Fibroblast of skin of right biceps (primary cell): ENCODE measurements around the gene BRIP1.
"Not testable (repeated sequence)": the region's sequence is repeated elsewhere in the genome, so short reads cannot be mapped to it uniquely, and the experiment has no call there.

Experiments used
- DNase-seq: peaks from one replicate; pipeline ENCODE4 v3.0.0-alpha.2; 2013

The BRIP1 gene

GRCh38 chr17:61686113-61686512 is 177.2 kb downstream of the BRIP1 start:
- no peak for DNase-seq

- DNase-seq = no peak
Measured at GRCh38 chr17:61684818-61685217, 178.5 kb downstream of the BRIP1 start.

GRCh38 chr17:61684172-61684571 is 179.2 kb downstream of the BRIP1 start:
- DNase-seq = no peak

GRCh38 chr17:61683466-61683865 is 179.9 kb downstream of the BRIP1 start:
- DNase-seq = no peak

DNA sequence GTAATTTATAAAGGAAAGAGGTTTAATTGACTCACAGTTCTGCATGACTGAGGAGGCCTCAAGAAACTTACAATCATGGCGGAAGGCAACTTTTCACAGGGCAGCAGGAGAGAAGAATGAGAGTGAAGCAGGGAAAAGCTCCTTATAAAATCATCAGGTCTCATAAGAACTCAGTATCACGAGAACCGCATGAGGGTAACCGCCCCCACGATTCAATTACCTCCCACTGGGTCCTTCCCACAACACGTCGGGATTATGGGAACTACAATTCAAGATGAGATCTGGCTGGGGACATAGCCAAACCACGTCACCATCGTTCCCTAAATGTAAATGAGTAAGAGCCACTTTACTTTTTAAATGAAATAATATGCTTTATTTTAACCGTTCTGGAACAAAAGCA is 182.4 kb downstream of the BRIP1 start:
- DNase-seq = no peak

GRCh38 chr17:61678339-61678738 is 185.0 kb downstream of the BRIP1 start:
- no peak for DNase-seq

DNA sequence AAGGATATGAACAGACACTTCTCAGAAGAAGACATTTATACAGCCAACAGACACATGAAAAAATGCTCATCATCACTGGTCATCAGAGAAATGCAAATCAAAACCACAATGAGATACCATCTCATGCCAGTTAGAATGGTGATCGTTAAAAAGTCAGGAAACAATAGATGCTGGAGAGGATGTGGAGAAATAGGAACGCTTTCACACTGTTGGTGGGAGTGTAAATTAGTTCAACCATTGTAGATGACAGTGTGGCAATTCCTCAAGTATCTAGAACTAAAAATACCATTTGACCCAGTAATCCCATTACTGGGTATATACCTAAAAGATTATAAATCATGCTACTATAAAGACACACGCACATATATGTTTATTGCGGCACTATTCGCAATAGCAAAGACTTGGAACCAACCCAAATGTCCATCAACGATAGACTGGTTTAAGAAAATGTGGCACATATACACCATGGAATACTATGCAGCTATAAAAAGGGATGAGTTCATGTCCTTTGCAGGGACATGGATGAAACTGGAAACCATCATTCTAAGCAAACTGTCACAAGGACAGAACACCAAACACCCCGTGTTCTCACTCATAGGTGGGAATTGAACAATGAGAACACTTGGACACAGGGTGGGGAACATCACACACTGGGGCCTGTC is 186.0 kb downstream of the BRIP1 start:
- DNase-seq = not testable (repeated sequence)

DNA sequence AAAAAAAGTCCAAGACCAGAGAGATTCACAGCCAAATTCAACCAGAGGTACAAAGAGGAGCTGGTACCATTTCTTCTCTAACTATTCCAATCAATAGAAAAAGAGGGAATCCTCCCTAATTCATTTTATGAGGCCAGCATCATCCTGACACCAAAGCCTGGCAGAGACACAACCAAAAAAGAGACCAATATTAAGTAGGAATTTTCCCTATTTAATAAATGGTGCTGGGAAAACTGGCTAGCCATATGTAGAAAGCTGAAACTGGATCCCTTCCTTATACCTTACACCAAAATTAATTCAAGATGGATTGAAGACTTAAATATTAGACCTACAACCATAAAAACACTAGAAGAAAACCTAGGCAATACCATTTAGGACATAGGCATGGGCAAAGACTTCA is 186.8 kb downstream of the BRIP1 start:
- DNase-seq = not testable (repeated sequence)

GRCh38 chr17:61674609-61675008 is 188.7 kb downstream of the BRIP1 start:
- DNase-seq = not testable (repeated sequence)

- DNase-seq = not testable (repeated sequence)
Measured at GRCh38 chr17:61673019-61673897, 190.1 kb downstream of the BRIP1 start.

GRCh38 chr17:61672140-61672539 is 191.2 kb downstream of the BRIP1 start:
- no peak for DNase-seq

DNA sequence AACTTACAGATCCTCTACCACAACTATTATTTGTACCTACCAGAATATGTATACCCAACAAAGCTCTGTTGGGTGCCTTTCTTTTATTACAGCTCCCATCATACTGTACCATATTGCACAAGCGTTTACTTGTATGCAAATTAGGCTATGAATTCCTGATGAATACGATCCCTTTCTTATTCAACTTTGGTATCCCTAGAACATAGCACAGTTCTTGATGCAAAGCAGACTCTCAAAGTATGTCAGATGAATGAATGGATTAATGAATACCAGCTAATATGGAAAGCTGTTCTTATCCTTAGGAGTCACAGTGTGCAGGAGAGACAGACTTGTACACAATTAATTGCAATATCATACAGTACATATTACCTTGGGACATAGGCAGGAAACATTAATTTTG is 192.6 kb downstream of the BRIP1 start:
- no peak for DNase-seq

GRCh38 chr17:61669522-61669921 is 193.8 kb downstream of the BRIP1 start:
- DNase-seq = no peak

DNA sequence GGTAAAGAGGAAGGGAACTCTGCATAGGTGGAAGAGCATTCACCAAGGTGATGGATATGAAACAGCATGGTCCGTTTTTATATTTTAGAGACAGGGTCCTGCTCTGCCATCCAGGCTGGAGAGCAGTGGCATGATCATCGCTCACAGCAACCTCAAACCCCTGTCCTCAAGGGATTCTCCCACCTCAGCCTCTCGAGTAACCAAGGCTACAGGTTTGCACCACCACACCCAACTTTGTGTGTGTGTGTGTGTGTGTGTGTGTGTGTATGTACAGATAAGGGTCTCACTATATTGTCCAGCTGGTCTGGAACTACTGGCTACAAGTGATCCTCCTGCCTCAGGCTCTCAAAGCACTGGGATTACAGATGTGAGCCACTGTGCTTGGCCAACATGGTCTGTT is 194.8 kb downstream of the BRIP1 start:
- DNase-seq = no peak

DNA sequence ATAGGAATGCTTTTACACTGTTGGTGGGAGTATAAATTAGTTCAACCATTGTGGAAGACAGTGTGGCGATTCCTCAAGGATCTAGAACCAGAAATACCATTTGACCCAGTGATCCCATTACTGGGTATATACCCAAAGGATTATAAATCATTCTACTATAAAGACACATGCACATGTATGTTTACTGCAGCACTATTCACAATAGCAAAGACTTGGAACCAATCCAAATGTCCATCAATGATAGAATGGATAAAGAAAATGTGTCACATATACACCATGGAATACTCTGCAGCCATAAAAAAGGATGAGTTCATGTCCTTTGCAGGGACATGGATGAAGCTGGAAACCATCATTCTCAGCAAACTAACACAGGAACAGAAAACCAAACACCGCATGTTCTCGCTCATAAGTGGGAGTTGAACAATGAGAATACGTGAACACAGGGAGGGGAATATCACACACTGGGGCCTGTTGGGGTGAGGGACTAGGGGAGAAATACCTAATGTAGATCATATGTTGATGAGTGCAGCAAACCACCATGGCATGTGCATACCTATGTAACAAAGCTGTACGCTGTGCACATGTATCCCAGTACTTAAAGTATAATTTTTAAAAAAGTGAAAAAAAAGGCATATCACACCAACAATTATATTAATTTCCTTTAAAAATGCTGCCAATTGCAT is 196.8 kb downstream of the BRIP1 start:
- DNase-seq = not testable (repeated sequence)

GRCh38 chr17:61663310-61663709 is 200.0 kb downstream of the BRIP1 start:
- DNase-seq = no peak

GRCh38 chr17:61662741-61663140 is 200.6 kb downstream of the BRIP1 start:
- DNase-seq = peak; percentile 53

DNA sequence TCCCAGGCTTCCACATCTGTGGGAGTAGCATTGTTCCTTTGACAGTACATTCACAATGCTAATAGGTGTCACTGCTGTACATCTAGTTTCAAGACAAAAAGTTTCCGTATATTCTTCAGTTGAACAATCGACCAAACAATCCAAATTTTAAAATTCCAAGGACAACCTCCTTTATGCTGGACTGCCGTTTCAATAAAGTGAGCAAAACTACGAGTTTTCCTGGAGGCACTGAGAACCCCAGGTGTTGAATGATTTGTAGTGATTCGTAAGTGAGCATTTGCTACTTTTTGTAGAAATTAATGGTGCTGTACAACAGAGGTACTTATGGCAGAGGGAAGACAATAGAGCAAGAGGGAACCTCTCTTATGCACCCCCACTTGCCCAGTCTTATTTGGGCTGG is 201.1 kb downstream of the BRIP1 start:
- DNase-seq = no peak

DNA sequence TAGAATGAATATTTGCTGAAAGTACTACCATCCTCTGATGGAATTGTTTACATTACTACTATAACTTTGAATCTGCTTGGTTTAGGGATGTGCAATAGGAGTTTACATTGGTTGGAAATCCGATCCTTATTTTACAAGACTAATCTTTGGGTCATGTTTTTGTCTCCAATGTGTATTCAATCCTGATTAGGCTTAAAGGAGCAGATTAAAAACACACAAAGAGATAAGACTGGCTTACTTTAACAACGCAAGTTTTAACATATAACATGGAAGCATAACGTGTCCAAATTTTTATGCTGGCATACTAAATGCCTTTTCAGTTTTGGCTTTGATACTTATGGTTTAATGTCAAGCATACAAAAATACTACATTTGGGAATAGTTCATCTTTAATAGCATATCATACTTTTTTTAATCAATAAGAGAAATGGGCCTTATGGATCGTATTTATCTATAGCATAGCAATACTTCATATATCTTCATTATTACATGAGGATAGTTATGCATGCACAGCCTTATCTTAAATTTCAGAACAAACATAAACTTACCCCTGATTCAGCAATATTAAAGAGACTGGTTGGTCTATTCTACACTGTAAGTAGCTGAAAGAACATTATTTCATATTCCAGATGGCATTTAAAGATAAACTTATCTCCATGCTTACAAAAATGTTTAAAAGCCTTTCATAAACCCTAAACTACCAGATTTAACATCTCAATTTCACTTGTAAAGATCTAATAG is 202.4 kb downstream of the BRIP1 start:
- no peak for DNase-seq

GRCh38 chr17:61659437-61659836 is 203.9 kb downstream of the BRIP1 start:
- no peak for DNase-seq

DNA sequence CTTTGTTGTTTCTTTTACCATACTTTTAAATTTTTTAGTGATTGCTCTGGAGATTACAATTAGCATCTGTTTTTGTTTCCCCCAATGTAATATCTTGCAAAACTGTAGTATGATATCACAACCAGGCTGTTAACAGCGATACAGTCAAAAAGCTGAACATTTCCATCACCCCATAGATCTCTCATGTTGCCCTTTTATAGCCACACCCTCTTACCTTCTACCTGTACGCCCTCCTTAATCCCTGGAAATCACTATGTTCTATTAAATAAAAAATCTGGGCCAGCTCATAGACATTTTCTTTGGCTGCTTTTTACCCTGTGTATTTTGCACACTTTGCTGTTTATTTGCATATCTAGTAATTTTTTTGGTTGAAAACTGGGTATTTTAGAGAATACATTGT is 205.1 kb downstream of the BRIP1 start:
- no peak for DNase-seq

DNA sequence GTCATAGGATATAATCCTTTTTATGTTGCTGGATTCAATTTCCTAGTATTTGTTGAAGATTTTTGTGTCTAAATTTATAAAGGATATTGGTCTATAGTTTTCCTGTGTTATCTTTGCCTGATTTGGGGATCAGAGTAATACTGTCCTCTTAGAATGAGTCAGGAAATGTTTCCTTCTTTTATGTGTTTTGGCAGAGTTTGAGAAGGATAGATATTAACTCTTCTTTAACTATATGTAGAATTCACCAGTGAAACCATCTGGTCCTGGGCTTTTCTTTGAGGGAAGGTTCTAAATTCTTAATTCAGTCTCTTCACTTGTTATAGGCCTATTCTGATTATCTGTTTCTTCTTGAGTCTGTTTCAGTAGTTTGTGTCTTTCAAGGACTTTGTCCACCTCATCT is 206.0 kb downstream of the BRIP1 start:
- no peak for DNase-seq

DNA sequence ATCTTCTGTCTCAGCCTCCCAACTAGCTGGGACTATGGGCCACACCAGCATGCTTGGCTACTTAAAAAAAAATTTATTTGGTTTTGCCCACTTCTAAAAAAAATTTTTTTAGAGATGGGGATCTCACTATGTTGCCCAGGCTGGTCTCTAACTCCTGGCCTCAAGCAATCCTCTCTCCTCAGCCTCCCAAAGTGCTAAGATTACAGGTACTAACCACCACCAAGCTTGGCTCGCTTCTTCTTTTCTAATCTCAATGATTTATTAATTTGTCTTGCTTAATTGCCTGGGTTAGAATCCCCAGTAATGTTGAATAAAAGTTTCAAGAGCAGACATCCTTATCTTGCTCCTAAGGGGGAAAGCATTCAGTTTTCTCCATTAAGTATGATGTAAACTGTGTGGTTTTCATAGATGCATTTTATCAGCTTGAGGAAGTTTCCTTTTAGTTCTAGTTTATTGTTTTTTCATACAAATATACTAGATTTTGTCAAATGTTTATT is 206.6 kb downstream of the BRIP1 start:
- DNase-seq = no peak
